ENCODE measurements around the gene RAB27A. TPM values are rescaled to one million over a fixed set of nuclear protein-coding genes. Genes with fewer than 3 reads are reported as not detected.

Gene RAB27A
- 3.7 TPM for total RNA-seq

GRCh38 chr15:55289746-55290527 is at the start of gene RAB27A:
Gene RAB27A (minus strand): TSS chr15:55289813. CDS start chr15:55234934, 54,879 bp downstream.
- H3K9me3 ChIP-seq (ENCODE audit: control insufficient read depth in 3 of 3, low read length in 3 of 3), result no peaks in the 10 kb centered on the region
- H3K9ac ChIP-seq (ENCODE audit: low read depth in 1 of 3, low read length in 3 of 3), result peak within 1 kb of the TSS; percentile 81 to 90 (median 85)
- no peaks in the 10 kb centered on the region for H3K27me3 ChIP-seq (ENCODE audit: control insufficient read depth in 3 of 3, insufficient read depth in 3 of 3, low read length in 3 of 3)
- H3K4me1 ChIP-seq (ENCODE audit: control insufficient read depth in 3 of 3, insufficient read depth in 3 of 3, low read length in 3 of 3), result peaks cover 11 to 14% (median 12%) of the 10 kb centered on the region in 3 donors
- peak within 1 kb of the TSS; percentile 78 to 91 (median 87) for H3K4me3 ChIP-seq (ENCODE audit: low read length in 3 of 3)
- no peaks in the 10 kb centered on the region for H3K36me3 ChIP-seq (ENCODE audit: control insufficient read depth in 3 of 3, insufficient read depth in 3 of 3, low read length in 3 of 3)
- H3K27ac ChIP-seq (ENCODE audit: low read depth, low read length), result peak within 1 kb of the TSS; percentile 83

GRCh38 chr15:55337160-55337559 is 47.5 kb upstream of the RAB27A start:
- Histone ChIP-seq H3K4me1 (ENCODE audit: control insufficient read depth in 3 of 3, insufficient read depth in 3 of 3, low read length in 3 of 3) (no peaks in the 10 kb centered on the region), H3K4me3 (ENCODE audit: low read length in 3 of 3) (no peak overlapping the region), H3K9ac (ENCODE audit: low read depth in 1 of 3, low read length in 3 of 3) (no peak overlapping the region), H3K27ac (ENCODE audit: low read depth, low read length) (no peak overlapping the region), H3K27me3 (ENCODE audit: control insufficient read depth in 3 of 3, insufficient read depth in 3 of 3, low read length in 3 of 3) (no peaks in the 10 kb centered on the region), H3K36me3 (ENCODE audit: control insufficient read depth in 3 of 3, insufficient read depth in 3 of 3, low read length in 3 of 3) (peaks cover 0 to 12% (median 9%) of the 10 kb centered on the region in 3 donors), H3K9me3 (ENCODE audit: control insufficient read depth in 3 of 3, low read length in 3 of 3) (no peaks in the 10 kb centered on the region)

- Histone ChIP-seq H3K4me3 (ENCODE audit: low read length in 3 of 3) (no peak overlapping the region), H3K4me1 (ENCODE audit: control insufficient read depth in 3 of 3, insufficient read depth in 3 of 3, low read length in 3 of 3) (no peaks in the 10 kb centered on the region), H3K36me3 (ENCODE audit: control insufficient read depth in 3 of 3, insufficient read depth in 3 of 3, low read length in 3 of 3) (peaks cover 0 to 16% (median 13%) of the 10 kb centered on the region in 3 donors), H3K27me3 (ENCODE audit: control insufficient read depth in 3 of 3, insufficient read depth in 3 of 3, low read length in 3 of 3) (no peaks in the 10 kb centered on the region), H3K27ac (ENCODE audit: low read depth, low read length) (no peak overlapping the region), H3K9me3 (ENCODE audit: control insufficient read depth in 3 of 3, low read length in 3 of 3) (no peaks in the 10 kb centered on the region), H3K9ac (ENCODE audit: low read depth in 1 of 3, low read length in 3 of 3) (no peak overlapping the region)
Measured at GRCh38 chr15:55334997-55335396, 45.4 kb upstream of the RAB27A start.

DNA sequence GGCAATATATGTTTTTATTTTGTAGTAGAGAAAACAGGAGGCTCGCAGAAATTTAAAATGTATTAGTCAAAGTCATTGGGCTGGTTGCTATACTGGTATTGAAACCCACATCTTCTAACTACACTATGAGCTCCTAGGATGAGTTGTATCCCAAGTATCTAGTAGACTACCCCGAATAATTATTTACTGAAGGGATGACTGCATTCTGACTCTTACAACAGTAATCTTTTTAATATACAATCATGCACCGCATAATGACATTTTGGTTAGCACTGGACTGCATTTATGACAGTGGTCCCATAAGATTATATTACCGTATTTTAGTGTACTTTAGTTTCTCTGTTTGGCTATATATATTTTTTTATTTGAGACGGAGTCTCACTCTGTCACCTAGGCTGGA is 44.8 kb upstream of the RAB27A start:
- no peak overlapping the region for H3K9ac ChIP-seq (ENCODE audit: low read depth in 1 of 3, low read length in 3 of 3)
- H3K27ac ChIP-seq (ENCODE audit: low read depth, low read length), result no peak overlapping the region
- H3K4me3 ChIP-seq (ENCODE audit: low read length in 3 of 3), result no peak overlapping the region
- no peaks in the 10 kb centered on the region for H3K27me3 ChIP-seq (ENCODE audit: control insufficient read depth in 3 of 3, insufficient read depth in 3 of 3, low read length in 3 of 3)
- H3K9me3 ChIP-seq (ENCODE audit: control insufficient read depth in 3 of 3, low read length in 3 of 3), result no peaks in the 10 kb centered on the region
- H3K4me1 ChIP-seq (ENCODE audit: control insufficient read depth in 3 of 3, insufficient read depth in 3 of 3, low read length in 3 of 3), result no peaks in the 10 kb centered on the region
- H3K36me3 ChIP-seq (ENCODE audit: control insufficient read depth in 3 of 3, insufficient read depth in 3 of 3, low read length in 3 of 3), result peaks cover 0 to 16% (median 13%) of the 10 kb centered on the region in 3 donors

- H3K4me1 ChIP-seq (ENCODE audit: control insufficient read depth in 3 of 3, insufficient read depth in 3 of 3, low read length in 3 of 3), result no peaks in the 10 kb centered on the region
- H3K27ac ChIP-seq (ENCODE audit: low read depth, low read length), result no peak overlapping the region
- no peak overlapping the region for H3K9ac ChIP-seq (ENCODE audit: low read depth in 1 of 3, low read length in 3 of 3)
- no peaks in the 10 kb centered on the region for H3K9me3 ChIP-seq (ENCODE audit: control insufficient read depth in 3 of 3, low read length in 3 of 3)
- H3K27me3 ChIP-seq (ENCODE audit: control insufficient read depth in 3 of 3, insufficient read depth in 3 of 3, low read length in 3 of 3), result no peaks in the 10 kb centered on the region
- H3K36me3 ChIP-seq (ENCODE audit: control insufficient read depth in 3 of 3, insufficient read depth in 3 of 3, low read length in 3 of 3), result peaks cover 0 to 8% (median 4%) of the 10 kb centered on the region in 3 donors
- no peak overlapping the region for H3K4me3 ChIP-seq (ENCODE audit: low read length in 3 of 3)
Measured at GRCh38 chr15:55327387-55327786, 37.8 kb upstream of the RAB27A start.

- H3K27me3 ChIP-seq (ENCODE audit: control insufficient read depth in 3 of 3, insufficient read depth in 3 of 3, low read length in 3 of 3), result no peaks in the 10 kb centered on the region
- H3K36me3 ChIP-seq (ENCODE audit: control insufficient read depth in 3 of 3, insufficient read depth in 3 of 3, low read length in 3 of 3), result peaks cover 0 to 2% (median 0%) of the 10 kb centered on the region in 3 donors
- H3K27ac ChIP-seq (ENCODE audit: low read depth, low read length), result no peak overlapping the region
- peaks cover 0 to 8% (median 3%) of the 10 kb centered on the region in 3 donors for H3K4me1 ChIP-seq (ENCODE audit: control insufficient read depth in 3 of 3, insufficient read depth in 3 of 3, low read length in 3 of 3)
- H3K9ac ChIP-seq (ENCODE audit: low read depth in 1 of 3, low read length in 3 of 3), result no peak overlapping the region
- H3K4me3 ChIP-seq (ENCODE audit: low read length in 3 of 3), result no peak overlapping the region
- H3K9me3 ChIP-seq (ENCODE audit: control insufficient read depth in 3 of 3, low read length in 3 of 3), result no peaks in the 10 kb centered on the region
Measured at GRCh38 chr15:55322467-55322866, 32.9 kb upstream of the RAB27A start.

DNA sequence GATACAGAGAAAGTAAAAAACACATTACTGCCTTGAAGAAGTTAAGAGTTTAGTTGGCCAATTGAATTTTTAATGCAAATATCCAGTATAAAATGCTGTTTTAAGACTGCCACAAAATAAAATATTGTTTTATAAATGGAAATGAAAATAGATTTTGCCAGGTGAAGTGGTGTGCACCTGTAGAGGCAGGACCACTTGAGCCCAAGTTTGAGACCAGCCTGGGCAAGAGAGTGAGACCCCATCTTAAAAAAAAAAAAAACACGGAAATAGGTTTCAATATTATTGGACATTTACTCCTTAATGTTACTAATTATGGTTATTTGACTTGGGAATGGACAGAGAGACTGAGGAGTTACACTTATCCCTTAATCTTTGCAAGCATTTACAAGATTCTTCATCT is 31.4 kb upstream of the RAB27A start:
- Histone ChIP-seq H3K4me1 (ENCODE audit: control insufficient read depth in 3 of 3, insufficient read depth in 3 of 3, low read length in 3 of 3) (peaks cover 0 to 8% (median 5%) of the 10 kb centered on the region in 3 donors), H3K36me3 (ENCODE audit: control insufficient read depth in 3 of 3, insufficient read depth in 3 of 3, low read length in 3 of 3) (peaks cover 0 to 2% (median 0%) of the 10 kb centered on the region in 3 donors), H3K27me3 (ENCODE audit: control insufficient read depth in 3 of 3, insufficient read depth in 3 of 3, low read length in 3 of 3) (no peaks in the 10 kb centered on the region), H3K9ac (ENCODE audit: low read depth in 1 of 3, low read length in 3 of 3) (no peak overlapping the region), H3K4me3 (ENCODE audit: low read length in 3 of 3) (no peak overlapping the region), H3K9me3 (ENCODE audit: control insufficient read depth in 3 of 3, low read length in 3 of 3) (no peaks in the 10 kb centered on the region), H3K27ac (ENCODE audit: low read depth, low read length) (no peak overlapping the region)

GRCh38 chr15:55320238-55320550 is 30.6 kb upstream of the RAB27A start:
- Histone ChIP-seq H3K27ac (ENCODE audit: low read depth, low read length) (no peak overlapping the region), H3K4me3 (ENCODE audit: low read length in 3 of 3) (peak overlapping the region in 1 of 3 donors; percentile 28), H3K27me3 (ENCODE audit: control insufficient read depth in 3 of 3, insufficient read depth in 3 of 3, low read length in 3 of 3) (no peaks in the 10 kb centered on the region), H3K4me1 (ENCODE audit: control insufficient read depth in 3 of 3, insufficient read depth in 3 of 3, low read length in 3 of 3) (peaks cover 0 to 8% (median 5%) of the 10 kb centered on the region in 3 donors), H3K9ac (ENCODE audit: low read depth in 1 of 3, low read length in 3 of 3) (no peak overlapping the region), H3K36me3 (ENCODE audit: control insufficient read depth in 3 of 3, insufficient read depth in 3 of 3, low read length in 3 of 3) (peaks cover 0 to 2% (median 0%) of the 10 kb centered on the region in 3 donors), H3K9me3 (ENCODE audit: control insufficient read depth in 3 of 3, low read length in 3 of 3) (no peaks in the 10 kb centered on the region)

- peaks cover 0 to 2% (median 0%) of the 10 kb centered on the region in 3 donors for H3K36me3 ChIP-seq (ENCODE audit: control insufficient read depth in 3 of 3, insufficient read depth in 3 of 3, low read length in 3 of 3)
- no peaks in the 10 kb centered on the region for H3K9me3 ChIP-seq (ENCODE audit: control insufficient read depth in 3 of 3, low read length in 3 of 3)
- no peaks in the 10 kb centered on the region for H3K27me3 ChIP-seq (ENCODE audit: control insufficient read depth in 3 of 3, insufficient read depth in 3 of 3, low read length in 3 of 3)
- peak overlapping the region; percentile 85 for H3K27ac ChIP-seq (ENCODE audit: low read depth, low read length)
- peaks cover 0 to 8% (median 5%) of the 10 kb centered on the region in 3 donors for H3K4me1 ChIP-seq (ENCODE audit: control insufficient read depth in 3 of 3, insufficient read depth in 3 of 3, low read length in 3 of 3)
- H3K4me3 ChIP-seq (ENCODE audit: low read length in 3 of 3), result peak overlapping the region; percentile 89 to 97 (median 95)
- peak overlapping the region; percentile 89 to 98 (median 97) for H3K9ac ChIP-seq (ENCODE audit: low read depth in 1 of 3, low read length in 3 of 3)
Measured at GRCh38 chr15:55319537-55320237, 30.1 kb upstream of the RAB27A start.

Data from skeletal muscle tissue (tissue), 4 donors.